MM.1S (cell line): ENCODE data around the gene SNU13.
"Not testable (repeated sequence)": the region's sequence is repeated elsewhere in the genome, so short reads cannot be mapped to it uniquely, and the experiment has no call there.

Experiments
- DNase-seq: peaks from one replicate; pipeline ENCODE4 v3.0.0-alpha.2; 2015
- H2AFZ ChIP-seq: fragments of 300-600 bp; sonication (generic); 2 replicates; pipeline ENCODE4 v1.6.0; 2016; ENCODE audit warnings: antibody characterized with exemption, low read length
- H3F3A ChIP-seq: fragments of 300-600 bp; sonication (generic); 2 replicates; pipeline ENCODE4 v1.6.1; 2016; ENCODE audit warnings: mild to moderate bottlenecking, antibody characterized with exemption, low read length, moderate library complexity, mixed read lengths; ENCODE audit not compliant: insufficient read depth
- H3K27ac ChIP-seq: fragments of 300-600 bp; sonication (generic); 2 replicates; pipeline ENCODE4 v1.5.1; 2016; ENCODE audit warnings: mild to moderate bottlenecking, low read length
- H3K27me3 ChIP-seq: fragments of 300-600 bp; sonication (generic); replicated peaks from 2 replicates; pipeline ENCODE4 v1.6.0; 2016; ENCODE audit warnings: low read length; ENCODE audit not compliant: insufficient read depth
- H3K36me3 ChIP-seq: fragments of 300-600 bp; sonication (generic); replicated peaks from 2 replicates; pipeline ENCODE4 v1.6.1; 2016; ENCODE audit warnings: mild to moderate bottlenecking, low read length, mixed read lengths; ENCODE audit not compliant: insufficient read depth
- H3K4me1 ChIP-seq: fragments of 300-600 bp; sonication (generic); 2 replicates; pipeline ENCODE4 v1.6.1; 2016; ENCODE audit warnings: low read length, mixed read lengths
- H3K4me2 ChIP-seq: fragments of 300-600 bp; sonication (generic); 2 replicates; pipeline ENCODE4 v1.6.0; 2016; ENCODE audit warnings: low read depth, low read length
- H3K4me3 ChIP-seq: fragments of 300-600 bp; sonication (generic); 2 replicates; pipeline ENCODE4 v1.5.1; 2016; ENCODE audit warnings: low read length, mixed read lengths
- H3K79me2 ChIP-seq: fragments of 300-600 bp; sonication (generic); 2 replicates; pipeline ENCODE4 v1.6.1; 2016; ENCODE audit warnings: mixed run types, low read length, mixed read lengths
- H3K9ac ChIP-seq: fragments of 300-600 bp; sonication (generic); 2 replicates; pipeline ENCODE4 v1.6.1; 2016; ENCODE audit warnings: low read length, mixed read lengths
- H3K9me2 ChIP-seq: fragments of 300-600 bp; sonication (generic); replicated peaks from 2 replicates; pipeline ENCODE4 v1.6.1; 2016; ENCODE audit warnings: mild to moderate bottlenecking, low read length, mixed read lengths; ENCODE audit not compliant: insufficient read depth
- H3K9me3 ChIP-seq: fragments of 300-600 bp; sonication (generic); replicated peaks from 2 replicates; pipeline ENCODE4 v1.6.1; 2016; ENCODE audit warnings: mild to moderate bottlenecking, low read length, mixed read lengths; ENCODE audit not compliant: insufficient read depth
- H4K20me1 ChIP-seq: fragments of 300-600 bp; sonication (generic); 2 replicates; pipeline ENCODE4 v1.6.1; 2016; ENCODE audit warnings: mild to moderate bottlenecking, low read length, moderate library complexity, mixed read lengths; ENCODE audit not compliant: insufficient read depth
- CTCF ChIP-seq: fragments of 300-600 bp; sonication (generic); IDR thresholded peaks from 2 replicates; pipeline ENCODE4 v1.5.1; 2016; ENCODE audit warnings: antibody characterized with exemption, low read length, mixed read lengths
- EZH2 ChIP-seq: fragments of 300-600 bp; sonication (generic); optimal IDR thresholded peaks from 2 replicates; pipeline ENCODE3; 2017; ENCODE audit warnings: low read depth, mild to moderate bottlenecking, antibody characterized with exemption, low read length, mixed read lengths
- EZH2phosphoT487 ChIP-seq: fragments of 300-600 bp; sonication (generic); IDR thresholded peaks from 2 replicates; pipeline ENCODE4 v1.6.1; 2018; ENCODE audit warnings: antibody characterized with exemption, low read length

Gene SNU13

GRCh38 chr22:41674846-41675340 lies 13.8 kb downstream of the SNU13 start:
- peaks cover 71% of the 10 kb centered on the region for H3K79me2 ChIP-seq
- no peak overlapping the region for H3K27ac ChIP-seq
- peaks cover 4% of the 10 kb centered on the region; the same call in 1 of the 2 replicates for H4K20me1 ChIP-seq
- peaks cover 2% of the 10 kb centered on the region; the same call in 1 of the 2 replicates for H3F3A ChIP-seq
- peaks cover 9% of the 10 kb centered on the region; the same call in 1 of the 2 replicates for H3K36me3 ChIP-seq
- H3K4me1 ChIP-seq = no peaks in the 10 kb centered on the region
- TF ChIP-seq EZH2phosphoT487 (no peak), CTCF (no peak), EZH2 (no peak)
- no peaks in the 10 kb centered on the region for H3K9me3 ChIP-seq
- no peak overlapping the region for H2AFZ ChIP-seq
- no peak overlapping the region for H3K9ac ChIP-seq
- H3K4me3 ChIP-seq = no peak overlapping the region
- no peak for DNase-seq
- no peaks in the 10 kb centered on the region for H3K9me2 ChIP-seq
- no peak overlapping the region for H3K4me2 ChIP-seq
- H3K27me3 ChIP-seq = no peaks in the 10 kb centered on the region

- no peak overlapping the region for H3K9ac ChIP-seq
- DNase-seq = no peak
- no peak overlapping the region for H3K4me2 ChIP-seq
- no peak overlapping the region for H3K27ac ChIP-seq
- H3K4me3 ChIP-seq = no peak overlapping the region
- H3K4me1 ChIP-seq = no peaks in the 10 kb centered on the region
- no peaks in the 10 kb centered on the region for H3K9me3 ChIP-seq
- H3K27me3 ChIP-seq = no peaks in the 10 kb centered on the region
- H3K36me3 ChIP-seq = no peaks in the 10 kb centered on the region; the same call in 1 of the 2 replicates
- H2AFZ ChIP-seq = no peak overlapping the region
- H4K20me1 ChIP-seq = no peaks in the 10 kb centered on the region
- TF ChIP-seq EZH2 (no peak), CTCF (peak; percentile 23; the same call in 1 of the 2 replicates)
- H3K9me2 ChIP-seq = no peaks in the 10 kb centered on the region
- H3F3A ChIP-seq = peaks cover 5% of the 10 kb centered on the region
- peaks cover 61% of the 10 kb centered on the region for H3K79me2 ChIP-seq
Observed at GRCh38 chr22:41672780-41673509, 15.7 kb downstream of the SNU13 start.

DNA sequence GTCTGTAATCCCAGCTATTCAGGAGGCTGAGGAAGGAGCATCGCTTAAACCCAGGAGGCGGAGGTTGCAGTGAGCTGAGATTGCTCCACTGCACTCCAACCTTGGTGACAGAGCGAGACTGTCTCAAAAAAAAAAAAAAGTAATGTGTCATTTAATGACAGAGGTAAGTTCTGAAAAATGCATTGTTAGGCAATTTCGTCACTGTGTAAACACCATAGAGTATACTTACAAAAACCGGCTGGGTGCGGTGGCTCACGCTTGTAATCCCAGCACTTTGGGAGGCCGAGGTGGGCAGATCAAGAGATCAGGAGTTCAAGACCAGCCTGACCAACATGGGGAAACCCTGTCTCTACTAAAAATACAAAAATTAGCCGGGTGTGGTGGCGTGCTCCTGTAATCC lies 16.6 kb downstream of the SNU13 start:
- H3K27me3 ChIP-seq, DNase-seq, H3K27ac ChIP-seq, H2AFZ ChIP-seq, H3K4me2 ChIP-seq, H3K4me1 ChIP-seq, H3K9me3 ChIP-seq, H3K9ac ChIP-seq, H3K36me3 ChIP-seq, H3K4me3 ChIP-seq, H3K9me2 ChIP-seq, H4K20me1 ChIP-seq: not testable (repeated sequence)
- peaks cover 53% of the 10 kb centered on the region for H3K79me2 ChIP-seq
- peaks cover 13% of the 10 kb centered on the region for H3F3A ChIP-seq
